SKM-1 treated with dmso at 0.1 percent for 144 hours (cell line): ENCODE data around the gene DZIP3.
"Not testable (repeated sequence)": the region's sequence is repeated elsewhere in the genome, so short reads cannot be mapped to it uniquely, and the experiment has no call there.

Experiments used
- DNase-seq: peaks from one replicate; lab custom pipeline; 2025; ENCODE audit not compliant: unreplicated experiment; lab: John Stamatoyannopoulos, UW

The DZIP3 gene

DNA sequence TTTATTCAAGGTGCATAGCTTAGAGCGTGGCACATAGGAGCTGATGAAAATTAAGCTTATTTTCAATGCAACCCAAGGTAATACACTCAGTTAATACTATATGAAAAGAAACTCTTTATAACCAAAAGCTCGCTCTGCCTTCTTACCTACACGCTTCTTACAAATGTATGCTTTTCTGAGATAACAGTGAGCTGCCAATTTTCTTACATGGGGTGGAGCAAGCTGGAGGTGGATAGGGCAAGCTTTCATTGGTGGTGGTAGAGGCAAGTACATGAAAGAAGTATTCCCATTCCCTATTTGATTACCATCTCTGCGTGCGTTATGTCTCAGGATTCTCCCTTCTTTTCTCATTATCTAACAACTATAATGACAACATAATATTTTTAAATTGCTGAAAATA, 8.9 kb downstream of the DZIP3 start:
- no peak for DNase-seq

DNA sequence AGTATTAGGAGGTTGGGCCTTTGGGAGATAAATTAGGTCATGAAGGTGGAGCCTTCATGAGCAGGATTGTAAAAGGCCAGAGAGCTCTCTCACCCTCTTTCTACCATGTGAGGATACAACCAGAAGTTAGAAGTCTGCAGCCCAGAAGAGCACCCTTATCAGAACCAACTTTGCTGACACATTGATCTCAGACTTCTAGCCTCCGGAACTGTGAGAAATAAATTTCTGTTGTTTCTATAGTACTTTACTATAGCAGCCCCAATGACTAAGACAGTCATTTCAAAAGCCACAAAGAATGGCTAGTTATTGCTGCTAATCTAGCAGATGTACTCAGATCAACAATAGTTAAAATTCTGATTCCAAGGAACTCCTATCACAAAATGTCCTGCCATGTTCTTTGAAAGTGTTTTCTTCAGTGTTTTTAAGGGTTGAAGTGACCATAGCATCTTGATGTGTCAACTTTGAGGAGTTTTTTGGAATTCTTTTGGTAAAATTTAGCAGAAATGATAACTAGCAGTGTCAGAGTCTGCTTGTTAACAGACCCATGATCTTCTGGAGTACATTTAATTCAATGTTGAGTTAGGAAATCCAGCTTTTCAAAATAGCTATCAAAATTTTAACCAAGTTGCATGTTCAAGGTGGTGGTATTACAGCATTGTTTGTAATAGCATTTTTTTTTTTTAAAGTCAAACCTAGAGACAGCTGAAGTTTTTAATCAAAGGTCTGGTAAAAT, 10.3 kb downstream of the DZIP3 start:
- DNase-seq, result no peak

- no peak for DNase-seq
Measured at GRCh38 chr3:108602249-108602934, 12.9 kb downstream of the DZIP3 start.

GRCh38 chr3:108602935-108603294, 13.4 kb downstream of the DZIP3 start:
- DNase-seq, result no peak

- DNase-seq, result no peak
Measured at GRCh38 chr3:108603691-108604090, 14.2 kb downstream of the DZIP3 start.

DNA sequence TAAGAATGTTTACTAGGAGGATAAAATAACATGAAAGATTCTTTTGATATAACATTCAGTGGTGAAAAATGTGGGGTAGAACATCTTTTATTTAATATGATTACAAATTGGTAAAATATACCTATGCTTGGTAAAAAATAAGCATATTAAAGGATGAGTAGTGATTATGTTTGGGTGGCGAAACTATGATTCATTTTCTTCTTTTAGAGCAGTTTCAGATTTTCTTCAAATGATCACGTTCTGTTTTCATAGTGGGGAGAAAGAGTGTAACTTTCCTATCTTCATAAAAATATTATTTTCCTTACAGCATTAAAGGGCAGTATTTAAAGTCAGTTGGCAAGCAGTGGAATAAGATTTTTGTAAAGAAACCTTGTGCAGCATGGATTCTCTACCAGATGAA, 15.5 kb downstream of the DZIP3 start:
- DNase-seq, result no peak

- DNase-seq, result no peak
Measured at GRCh38 chr3:108605491-108605890, 16.0 kb downstream of the DZIP3 start.

GRCh38 chr3:108608750-108609149, 19.2 kb downstream of the DZIP3 start:
- DNase-seq, result no peak

GRCh38 chr3:108610651-108611050, 21.1 kb downstream of the DZIP3 start:
- no peak for DNase-seq

- not testable (repeated sequence) for DNase-seq
Measured at GRCh38 chr3:108616090-108616489, 26.6 kb downstream of the DZIP3 start.

DNA sequence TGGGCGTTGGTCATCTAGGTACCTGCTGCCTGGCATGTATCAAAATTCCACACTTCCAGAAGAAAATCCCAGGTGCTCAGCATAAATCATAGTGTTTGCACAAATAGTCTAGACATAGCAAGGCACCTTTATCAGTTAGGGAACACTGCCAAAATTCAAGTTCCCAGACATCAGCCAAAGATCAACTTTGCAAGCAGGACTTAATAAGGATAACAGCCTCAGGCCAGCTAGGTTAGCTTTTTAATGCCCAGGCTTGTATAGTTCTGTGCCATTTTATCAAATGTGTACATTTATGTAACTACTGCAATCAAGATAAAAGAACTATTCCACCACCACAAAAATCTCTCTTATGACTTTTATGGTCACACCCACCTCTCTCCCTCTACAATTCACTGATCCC, 30.7 kb downstream of the DZIP3 start:
- DNase-seq, result no peak

- DNase-seq, result no peak
Measured at GRCh38 chr3:108623504-108623903, 34.0 kb downstream of the DZIP3 start.

- DNase-seq, result no peak
Measured at GRCh38 chr3:108629974-108630373, 40.5 kb downstream of the DZIP3 start.

DNA sequence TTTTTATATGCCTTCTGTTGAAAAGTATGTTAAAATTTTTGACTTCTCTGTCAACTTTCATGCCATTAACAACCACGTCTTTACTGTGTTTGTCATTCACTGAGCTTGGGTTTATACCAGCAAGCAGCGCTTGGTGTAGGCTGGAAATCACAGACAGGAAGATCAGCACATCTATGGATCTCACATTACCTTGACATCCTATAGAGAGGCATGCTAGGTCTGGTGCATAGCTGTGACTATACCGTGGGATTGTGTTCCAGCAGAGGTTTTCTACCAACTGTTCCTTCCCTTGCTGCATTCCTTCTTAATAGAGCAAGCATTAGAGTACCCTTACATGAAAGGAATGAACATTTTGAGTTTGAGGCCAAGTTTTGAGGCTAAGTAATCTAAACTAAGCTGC, 53.0 kb downstream of the DZIP3 start:
- no peak for DNase-seq

GRCh38 chr3:108645364-108645763, 55.8 kb downstream of the DZIP3 start:
- no peak for DNase-seq

- DNase-seq, result not testable (repeated sequence)
Measured at GRCh38 chr3:108655664-108656063, 66.1 kb downstream of the DZIP3 start.

DNA sequence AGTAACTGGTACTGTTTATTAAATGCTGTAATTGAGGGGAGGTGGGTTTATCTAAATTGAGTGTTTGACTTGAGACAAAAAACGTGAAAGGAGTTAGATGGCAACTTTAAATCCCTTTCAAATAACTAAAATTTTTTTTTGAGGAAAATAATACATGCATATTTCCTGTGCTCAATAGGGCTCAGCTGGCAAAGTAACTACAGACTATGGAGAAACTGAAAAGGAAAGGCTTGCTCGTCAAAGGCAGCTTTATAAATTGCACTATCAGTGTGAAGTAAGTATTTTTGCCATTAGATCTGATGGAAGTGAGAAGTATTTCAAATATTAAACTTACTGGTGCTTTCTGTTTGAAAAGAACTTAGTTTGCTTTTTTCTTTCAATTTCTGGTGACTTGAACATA, 72.2 kb downstream of the DZIP3 start:
- no peak for DNase-seq

DNA sequence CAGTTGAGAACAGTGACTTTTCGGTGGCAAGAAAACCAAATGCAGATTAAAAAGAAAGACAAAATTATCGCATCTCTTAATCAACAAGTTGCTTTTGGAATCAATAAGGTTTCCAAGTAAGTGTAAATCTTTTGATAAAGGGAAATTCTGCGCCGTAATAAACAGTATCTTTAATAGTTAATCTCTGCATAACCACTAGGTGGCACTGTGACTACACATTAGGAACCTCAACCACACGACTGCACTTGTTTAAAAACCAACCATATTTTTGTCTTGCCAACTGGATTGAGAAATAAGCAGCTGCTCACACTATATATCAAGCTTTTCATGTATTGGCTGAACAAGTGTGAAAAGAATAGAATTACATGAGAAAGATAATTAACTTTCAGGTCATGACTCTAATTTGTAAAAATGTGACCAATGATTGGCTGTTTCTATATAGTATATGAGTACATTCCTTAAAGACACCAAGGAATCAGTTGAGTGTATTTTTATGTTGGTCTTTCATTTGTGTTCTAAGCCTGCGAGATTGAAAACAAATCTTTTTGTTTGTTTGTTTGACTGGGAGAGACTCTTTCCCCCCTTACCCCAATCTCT, 72.7 kb downstream of the DZIP3 start:
- peak; percentile 76 for DNase-seq

DNA sequence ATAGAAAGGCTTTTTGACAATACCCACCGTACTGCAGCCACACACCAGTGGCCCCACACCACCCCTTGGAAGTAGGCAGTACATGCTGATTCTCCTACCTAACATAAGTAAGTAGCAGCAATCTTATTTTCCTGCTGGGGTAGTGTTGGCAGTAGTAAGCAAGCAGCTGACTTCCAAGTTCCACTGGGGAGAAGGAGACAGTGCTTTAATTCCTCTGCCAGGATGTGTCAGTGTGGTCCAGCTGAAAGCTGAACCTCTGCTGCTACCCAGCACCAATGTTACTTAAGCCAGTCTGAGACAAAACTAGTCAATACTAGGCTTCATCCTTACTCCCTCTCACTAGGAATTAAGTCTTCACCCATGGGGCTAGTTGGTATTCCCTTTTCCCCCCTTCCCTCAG, 74.7 kb downstream of the DZIP3 start:
- no peak for DNase-seq

- DNase-seq, result no peak
Measured at GRCh38 chr3:108667312-108667711, 77.8 kb downstream of the DZIP3 start.

GRCh38 chr3:108669208-108669607, 79.7 kb downstream of the DZIP3 start:
- peak; percentile 2 for DNase-seq

DNA sequence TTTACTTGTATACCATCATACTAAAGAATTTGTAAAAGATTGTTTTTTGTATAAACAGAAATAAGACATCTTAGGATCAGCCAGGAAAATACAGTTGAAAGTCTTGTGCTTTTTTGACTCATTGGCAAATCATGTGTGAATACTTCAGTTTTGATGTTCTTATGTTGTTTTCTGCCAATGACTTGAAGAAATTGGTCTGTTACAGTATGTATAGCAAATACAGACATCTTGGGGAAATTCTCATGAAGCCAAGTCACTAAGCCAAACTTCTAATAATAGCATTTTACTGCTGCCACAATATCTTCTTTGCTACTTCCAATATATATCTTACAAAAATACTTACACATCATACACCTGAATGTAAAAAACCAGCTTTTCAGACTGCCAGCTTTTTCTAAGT, 83.2 kb downstream of the DZIP3 start:
- DNase-seq, result no peak
